ENCODE measurements around the gene HOXA11. TPM values are rescaled to one million over a fixed set of nuclear protein-coding genes. Genes with fewer than 3 reads are reported as not detected.

Gene HOXA11
- total RNA-seq, 2 donors from 2014 or later: not detected

- no peak for TF ChIP-seq CTCF (IDR thresholded peaks at IDR 0.05)
- no peak for DNase-seq (ENCODE audit: low spot score)
- Histone ChIP-seq H3K4me1 (peaks cover 0 to 34% of the 10 kb centered on the region in 2 donors), H3K4me3 (no peak overlapping the region), H3K9me3 (no peaks in the 10 kb centered on the region), H3K27ac (no peak overlapping the region), H3K36me3 (no peaks in the 10 kb centered on the region), H3K27me3 (peaks cover 75 to 79% of the 10 kb centered on the region in 2 donors)
Observed at GRCh38 chr7:27197137-27198042, 12.4 kb upstream of the HOXA11 start.

- DNase-seq (ENCODE audit: low spot score): peak; percentile 91
- no peak overlapping the region for H3K27ac ChIP-seq
- H3K4me3 ChIP-seq: no peak overlapping the region
- peaks cover 73 to 79% of the 10 kb centered on the region in 2 donors for H3K27me3 ChIP-seq
- peaks cover 0 to 40% of the 10 kb centered on the region in 2 donors for H3K4me1 ChIP-seq
- peak; percentile 74 to 78 for TF ChIP-seq CTCF (IDR thresholded peaks at IDR 0.05)
- H3K9me3 ChIP-seq: no peaks in the 10 kb centered on the region
- no peaks in the 10 kb centered on the region for H3K36me3 ChIP-seq
Observed at GRCh38 chr7:27196287-27196767, 11.3 kb upstream of the HOXA11 start.

GRCh38 chr7:27194686-27195379 is 9.8 kb upstream of the HOXA11 start:
- Histone ChIP-seq H3K27me3 (peaks cover 73 to 85% of the 10 kb centered on the region in 2 donors), H3K27ac (no peak overlapping the region), H3K4me3 (no peak overlapping the region), H3K4me1 (peaks cover 0 to 28% of the 10 kb centered on the region in 2 donors), H3K36me3 (no peaks in the 10 kb centered on the region), H3K9me3 (no peaks in the 10 kb centered on the region)
- DNase-seq (ENCODE audit: low spot score): no peak
- TF ChIP-seq CTCF (IDR thresholded peaks at IDR 0.05): no peak

- Histone ChIP-seq H3K4me3 (no peak overlapping the region), H3K9me3 (no peaks in the 10 kb centered on the region), H3K27me3 (peaks cover 78 to 89% of the 10 kb centered on the region in 2 donors), H3K4me1 (peaks cover 0 to 30% of the 10 kb centered on the region in 2 donors), H3K36me3 (no peaks in the 10 kb centered on the region), H3K27ac (no peak overlapping the region)
- TF ChIP-seq CTCF (IDR thresholded peaks at IDR 0.05): no peak
- DNase-seq (ENCODE audit: low spot score): no peak
Observed at GRCh38 chr7:27194002-27194352, 8.9 kb upstream of the HOXA11 start.

- Histone ChIP-seq H3K4me3 (peak overlapping the region in 1 of 2 donors; percentile 33), H3K36me3 (no peaks in the 10 kb centered on the region), H3K4me1 (peaks cover 0 to 30% of the 10 kb centered on the region in 2 donors), H3K27ac (no peak overlapping the region), H3K27me3 (peaks cover 78 to 89% of the 10 kb centered on the region in 2 donors), H3K9me3 (no peaks in the 10 kb centered on the region)
- TF ChIP-seq CTCF (IDR thresholded peaks at IDR 0.05): no peak
- DNase-seq (ENCODE audit: low spot score): no peak
Observed at GRCh38 chr7:27193335-27194001, 8.4 kb upstream of the HOXA11 start.
